Loucy (cell line): ENCODE data around the gene JADE2.

Experiments
- EZH2phosphoT487 ChIP-seq: fragments of 200-600 bp; IDR thresholded peaks from 2 replicates; pipeline ENCODE4 v1.6.1; 2018; ENCODE audit warnings: antibody characterized with exemption, mild to moderate bottlenecking, moderate library complexity, borderline replicate concordance
- TF ChIP-seq, protein P1 (sequence below): fragments of 200-600 bp; sonication (generic); conservative IDR thresholded peaks from 2 replicates; pipeline ENCODE4 v1.5.1; 2014; ENCODE audit warnings: mild to moderate bottlenecking, antibody characterized with exemption, low read length

- TF ChIP-seq, protein P1, sequence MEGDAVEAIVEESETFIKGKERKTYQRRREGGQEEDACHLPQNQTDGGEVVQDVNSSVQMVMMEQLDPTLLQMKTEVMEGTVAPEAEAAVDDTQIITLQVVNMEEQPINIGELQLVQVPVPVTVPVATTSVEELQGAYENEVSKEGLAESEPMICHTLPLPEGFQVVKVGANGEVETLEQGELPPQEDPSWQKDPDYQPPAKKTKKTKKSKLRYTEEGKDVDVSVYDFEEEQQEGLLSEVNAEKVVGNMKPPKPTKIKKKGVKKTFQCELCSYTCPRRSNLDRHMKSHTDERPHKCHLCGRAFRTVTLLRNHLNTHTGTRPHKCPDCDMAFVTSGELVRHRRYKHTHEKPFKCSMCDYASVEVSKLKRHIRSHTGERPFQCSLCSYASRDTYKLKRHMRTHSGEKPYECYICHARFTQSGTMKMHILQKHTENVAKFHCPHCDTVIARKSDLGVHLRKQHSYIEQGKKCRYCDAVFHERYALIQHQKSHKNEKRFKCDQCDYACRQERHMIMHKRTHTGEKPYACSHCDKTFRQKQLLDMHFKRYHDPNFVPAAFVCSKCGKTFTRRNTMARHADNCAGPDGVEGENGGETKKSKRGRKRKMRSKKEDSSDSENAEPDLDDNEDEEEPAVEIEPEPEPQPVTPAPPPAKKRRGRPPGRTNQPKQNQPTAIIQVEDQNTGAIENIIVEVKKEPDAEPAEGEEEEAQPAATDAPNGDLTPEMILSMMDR: no peak
- TF ChIP-seq EZH2phosphoT487: no peak
Measured at GRCh38 chr5:134550271-134551214, 25.1 kb downstream of the JADE2 start.
